CD14-positive monocyte (primary cell): ENCODE measurements around the gene CSNK1E. TPM values are rescaled to one million over a fixed set of nuclear protein-coding genes. Genes with fewer than 3 reads are reported as not detected.

ENCODE experiments used
- DNase-seq, 3 donors: peaks; one replicate each; pipeline ENCODE4 v3.0.0-alpha.2; 2011 to 2022
- H2AFZ ChIP-seq: 2 replicates; pipeline ENCODE4 v1.6.0; 2012; ENCODE audit warnings: mild to moderate bottlenecking, low read depth, low read length, inconsistent platforms; ENCODE audit not compliant: insufficient read depth, poor library complexity, severe bottlenecking
- H3K27ac ChIP-seq, 2 donors: 1 replicate in 1 of 2; 2 replicates in 1 of 2; pipeline ENCODE4 v1.5.1; 2012 to 2013; ENCODE audit warnings: low read length in 2 of 2, control low read depth in 1 of 2, inconsistent platforms in 1 of 2, low read depth in 1 of 2, mild to moderate bottlenecking in 1 of 2
- H3K27me3 ChIP-seq, 2 donors: one replicate each; pipeline versions ENCODE4 v1.6.0 to v1.6.1; 2011 to 2013; ENCODE audit warnings: low read length in 2 of 2; ENCODE audit not compliant: control insufficient read depth in 2 of 2, insufficient read depth in 2 of 2
- H3K36me3 ChIP-seq, 2 donors: replicated peaks in 1 of 2; 1 replicate in 1 of 2; 2 replicates in 1 of 2; pipeline versions ENCODE4 v1.5.1 to v1.6.1; 2012 to 2013; ENCODE audit warnings: low read length in 2 of 2, control low read depth in 1 of 2, inconsistent platforms in 1 of 2, mild to moderate bottlenecking in 1 of 2; ENCODE audit not compliant: insufficient read depth in 2 of 2, control insufficient read depth in 1 of 2
- H3K4me1 ChIP-seq, 2 donors: 1 replicate in 1 of 2; 2 replicates in 1 of 2; pipeline versions ENCODE4 v1.5.1 to v1.6.1; 2012 to 2013; ENCODE audit warnings: low read length in 2 of 2, control low read depth in 1 of 2, inconsistent platforms in 1 of 2, mild to moderate bottlenecking in 1 of 2, moderate library complexity in 1 of 2; ENCODE audit not compliant: insufficient read depth in 2 of 2, control insufficient read depth in 1 of 2
- H3K4me2 ChIP-seq: replicated peaks from 2 replicates; pipeline ENCODE3; 2012; ENCODE audit warnings: low read length, moderate library complexity, mild to moderate bottlenecking; ENCODE audit not compliant: poor library complexity, severe bottlenecking; ENCODE audit errors: extremely low read depth
- H3K4me3 ChIP-seq, 3 experiments: fragments of 200-600 bp in 1 of 3; sonication (generic) in 1 of 3; replicated peaks in 1 of 3; 1 replicate in 2 of 3; 2 replicates in 1 of 3; pipeline ENCODE4 v1.5.1; 2011 to 2013; ENCODE audit warnings: low read length in 3 of 3, mild to moderate bottlenecking in 3 of 3, control low read depth in 2 of 3, low read depth in 2 of 3, inconsistent platforms in 1 of 3, moderate library complexity in 1 of 3
- H3K79me2 ChIP-seq: 2 replicates; pipeline ENCODE4 v1.6.0; 2012; ENCODE audit warnings: mild to moderate bottlenecking, control low read depth, inconsistent platforms, low read length, moderate library complexity; ENCODE audit not compliant: insufficient read depth
- H3K9ac ChIP-seq: 2 replicates; pipeline ENCODE4 v1.6.0; 2017; ENCODE audit warnings: low read length, mild to moderate bottlenecking; ENCODE audit not compliant: insufficient read depth, poor library complexity, severe bottlenecking
- H3K9me3 ChIP-seq, 2 donors: replicated peaks in 1 of 2; 1 replicate in 1 of 2; 2 replicates in 1 of 2; pipeline versions ENCODE4 v1.5.1 to v1.6.1; 2012 to 2013; ENCODE audit warnings: low read length in 2 of 2, control low read depth in 1 of 2; ENCODE audit not compliant: control insufficient read depth in 1 of 2, insufficient read depth in 1 of 2
- H4K20me1 ChIP-seq: 2 replicates; pipeline ENCODE4 v1.6.0; 2012; ENCODE audit warnings: mild to moderate bottlenecking, low read length, control low read depth, moderate library complexity; ENCODE audit not compliant: insufficient read depth
- H3K27ac Mint-ChIP-seq, 7 donors: one replicate each; pipeline ENCODE4 v1.8.0; 2020; ENCODE audit warnings: mild to moderate bottlenecking in 7 of 7, mixed read lengths in 7 of 7, moderate library complexity in 6 of 7, inconsistent platforms in 2 of 7
- H3K27me3 Mint-ChIP-seq, 3 donors: one replicate each; pipeline ENCODE4 v1.8.0; 2021 to 2022; ENCODE audit warnings: low read depth in 3 of 3, mild to moderate bottlenecking in 3 of 3, mixed read lengths in 3 of 3, moderate library complexity in 3 of 3, inconsistent platforms in 1 of 3
- H3K36me3 Mint-ChIP-seq, 2 donors: one replicate each; pipeline ENCODE4 v1.8.0; 2020; ENCODE audit warnings: mixed read lengths in 2 of 2, inconsistent platforms in 1 of 2, mild to moderate bottlenecking in 1 of 2
- H3K4me1 Mint-ChIP-seq: one replicate; pipeline ENCODE4 v1.8.0; 2020; ENCODE audit warnings: mild to moderate bottlenecking, mixed read lengths
- H3K4me3 Mint-ChIP-seq, 2 donors: one replicate each; pipeline ENCODE4 v1.8.0; 2020; ENCODE audit warnings: mild to moderate bottlenecking in 2 of 2, mixed read lengths in 2 of 2, moderate library complexity in 1 of 2
- H3K9me3 Mint-ChIP-seq, 7 donors: one replicate each; pipeline ENCODE4 v1.8.0; 2020 to 2022; ENCODE audit warnings: mixed read lengths in 7 of 7, mild to moderate bottlenecking in 6 of 7, moderate library complexity in 6 of 7, inconsistent platforms in 2 of 7
- WGBS: methylation state at CpG from one replicate; pipeline ENCODE4 v1.1.5; 2013; ENCODE audit warnings: missing lambda C conversion rate; ENCODE audit not compliant: insufficient coverage; 5-methylcytosine and 5-hydroxymethylcytosine counted together
- intact Hi-C, 2 donors: fragments of 100-400 bp; cut with micrococcal nuclease; formaldehyde crosslinking; loops; one replicate each; pipeline versions ENCODE4 v1.15.0 to v1.15.1; 2023
- polyA plus RNA-seq, 3 donors: library from polyadenylated mRNA; depleted of rRNA in 1 of 3; unstranded in 2 of 3; stranded (reverse) in 1 of 3; fragments of 300-500 nt in 2 of 3; fragments of >200 nt in 1 of 3; fragmentation: Illumina TruSeq in 2 of 3; gene quantifications; 1 replicate in 2 of 3; 2 replicates in 1 of 3; pipeline ENCODE4 v1.2.3, GENCODE V29; 2012 to 2021
- TF ChIP-seq, protein P1 (sequence below): fragments of 200-600 bp; IDR thresholded peaks from one replicate; pipeline ENCODE4 v1.8.0; 2022; ENCODE audit warnings: antibody characterized with exemption, mild to moderate bottlenecking

CSNK1E gene
- polyA plus RNA-seq, 3 donors, result 1.9 to 44.7 (median 3.1) TPM

DNA sequence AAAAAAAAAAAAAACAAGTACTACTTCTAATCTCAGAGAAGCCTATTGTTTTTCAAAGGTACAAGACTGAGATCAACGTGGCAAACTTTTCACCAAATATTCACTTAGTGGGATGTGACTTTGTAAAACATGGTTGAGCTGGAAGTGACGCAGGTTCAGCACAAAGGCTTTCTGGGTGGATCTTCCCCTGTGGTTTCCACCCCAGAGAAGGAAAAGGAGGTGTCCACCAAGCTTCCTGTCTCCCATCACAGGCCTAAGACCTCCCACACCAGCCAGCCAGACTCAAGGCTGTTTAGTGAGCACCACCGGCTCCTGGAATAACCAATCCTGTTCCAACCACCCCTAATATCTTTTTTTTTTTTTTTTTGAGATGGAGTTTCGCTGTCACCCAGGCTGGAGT lies 50.1 kb downstream of the CSNK1E start:
- Mint-ChIP-seq H3K9me3 (no peaks in the 10 kb centered on the region), H3K4me3 (peak overlapping the region in 1 of 2 donors; percentile 42), H3K27me3 (peaks cover 0 to 2% (median 0%) of the 10 kb centered on the region in 3 donors), H3K4me1 (peaks cover 46% of the 10 kb centered on the region), H3K36me3 (peaks cover 8 to 30% of the 10 kb centered on the region in 2 donors), H3K27ac (peak overlapping the region; percentile 62 to 83 (median 80))
- peak overlapping the region in 1 of 3 experiments; percentile 10 for H3K4me3 ChIP-seq
- H2AFZ ChIP-seq, result no peak overlapping the region
- peak; percentile 42 to 60 (median 56) for DNase-seq
- peak overlapping the region; percentile 21 to 54 for H3K27ac ChIP-seq
- H4K20me1 ChIP-seq, result peaks cover 28% of the 10 kb centered on the region
- H3K4me1 ChIP-seq, result peaks cover 28 to 32% of the 10 kb centered on the region in 2 donors
- no peak overlapping the region for H3K9ac ChIP-seq
- TF ChIP-seq, protein P1, sequence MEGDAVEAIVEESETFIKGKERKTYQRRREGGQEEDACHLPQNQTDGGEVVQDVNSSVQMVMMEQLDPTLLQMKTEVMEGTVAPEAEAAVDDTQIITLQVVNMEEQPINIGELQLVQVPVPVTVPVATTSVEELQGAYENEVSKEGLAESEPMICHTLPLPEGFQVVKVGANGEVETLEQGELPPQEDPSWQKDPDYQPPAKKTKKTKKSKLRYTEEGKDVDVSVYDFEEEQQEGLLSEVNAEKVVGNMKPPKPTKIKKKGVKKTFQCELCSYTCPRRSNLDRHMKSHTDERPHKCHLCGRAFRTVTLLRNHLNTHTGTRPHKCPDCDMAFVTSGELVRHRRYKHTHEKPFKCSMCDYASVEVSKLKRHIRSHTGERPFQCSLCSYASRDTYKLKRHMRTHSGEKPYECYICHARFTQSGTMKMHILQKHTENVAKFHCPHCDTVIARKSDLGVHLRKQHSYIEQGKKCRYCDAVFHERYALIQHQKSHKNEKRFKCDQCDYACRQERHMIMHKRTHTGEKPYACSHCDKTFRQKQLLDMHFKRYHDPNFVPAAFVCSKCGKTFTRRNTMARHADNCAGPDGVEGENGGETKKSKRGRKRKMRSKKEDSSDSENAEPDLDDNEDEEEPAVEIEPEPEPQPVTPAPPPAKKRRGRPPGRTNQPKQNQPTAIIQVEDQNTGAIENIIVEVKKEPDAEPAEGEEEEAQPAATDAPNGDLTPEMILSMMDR, result no peak
- H3K36me3 ChIP-seq, result no peaks in the 10 kb centered on the region
- intact Hi-C loops, result no loop called here
- no CpG with 5 or more reads among the region's 4 CpGs for WGBS
- peaks cover 60% of the 10 kb centered on the region for H3K79me2 ChIP-seq
- no peaks in the 10 kb centered on the region for H3K9me3 ChIP-seq
- H3K27me3 ChIP-seq, result no peaks in the 10 kb centered on the region
- H3K4me2 ChIP-seq, result peak overlapping the region; percentile 28

DNA sequence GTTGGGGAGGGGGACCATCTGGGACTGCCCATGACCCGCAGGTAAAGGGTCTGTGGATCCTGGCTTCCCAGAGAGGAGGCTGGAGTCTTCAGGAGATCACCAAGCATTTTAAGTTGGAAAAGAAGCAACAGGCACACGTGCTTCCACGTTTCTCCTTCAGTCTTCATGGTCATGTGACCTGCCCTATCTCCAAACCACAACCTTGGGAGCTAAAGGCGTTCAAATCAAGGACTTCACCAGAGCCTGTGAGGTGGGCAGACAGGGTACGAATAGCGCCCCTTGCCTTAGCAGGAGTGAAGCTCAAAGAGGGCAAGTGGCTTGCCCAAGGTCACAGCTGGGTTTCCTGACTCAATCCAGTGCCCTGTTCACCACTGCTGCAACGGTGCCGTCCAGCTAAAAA lies 51.1 kb downstream of the CSNK1E start:
- peaks cover 53% of the 10 kb centered on the region for H3K79me2 ChIP-seq
- peak overlapping the region in 1 of 3 experiments; percentile 4 for H3K4me3 ChIP-seq
- no peak overlapping the region for H2AFZ ChIP-seq
- H3K9ac ChIP-seq, result no peak overlapping the region
- no peak for DNase-seq
- H3K4me1 ChIP-seq, result peaks cover 26 to 32% of the 10 kb centered on the region in 2 donors
- H3K4me1 Mint-ChIP-seq, result peaks cover 45% of the 10 kb centered on the region
- no peaks in the 10 kb centered on the region for H3K36me3 ChIP-seq
- peak overlapping the region in 5 of 7 donors; percentile 62 to 83 (median 80) for H3K27ac Mint-ChIP-seq
- 50% methylated on average over 8 of the region's 8 CpGs for WGBS
- no peak overlapping the region for H3K4me3 Mint-ChIP-seq
- no peaks in the 10 kb centered on the region for H3K9me3 Mint-ChIP-seq
- peaks cover 0 to 2% (median 0%) of the 10 kb centered on the region in 3 donors for H3K27me3 Mint-ChIP-seq
- H3K4me2 ChIP-seq, result peak overlapping the region; percentile 19
- H3K27me3 ChIP-seq, result no peaks in the 10 kb centered on the region
- no peaks in the 10 kb centered on the region for H3K9me3 ChIP-seq
- intact Hi-C loops, result no loop called here
- peaks cover 8 to 30% of the 10 kb centered on the region in 2 donors for H3K36me3 Mint-ChIP-seq
- TF ChIP-seq, protein P1, result no peak
- peaks cover 30% of the 10 kb centered on the region for H4K20me1 ChIP-seq
- H3K27ac ChIP-seq, result peak overlapping the region in 1 of 2 donors; percentile 54
